Skeletal muscle tissue (tissue), 4 donors: ENCODE results near the gene GPR82. TPM values are rescaled to one million over a fixed set of nuclear protein-coding genes. Genes with fewer than 3 reads are reported as not detected.
A peak's percentile ranks its signal among the peaks of the same experiment; 100 is the strongest.
"Not testable (repeated sequence)": the region's sequence is repeated elsewhere in the genome, so short reads cannot be mapped to it uniquely, and the experiment has no call there.

Source experiments
- H3K27ac ChIP-seq: one replicate; pipeline ENCODE4 v1.7.0; 2013; ENCODE audit warnings: mild to moderate bottlenecking, low read depth, low read length, inconsistent platforms
- H3K27me3 ChIP-seq, 3 donors: one replicate each; pipeline ENCODE4 v1.7.0; 2013; ENCODE audit warnings: low read length in 3 of 3; ENCODE audit not compliant: control insufficient read depth in 3 of 3, insufficient read depth in 3 of 3
- H3K36me3 ChIP-seq, 3 donors: one replicate each; pipeline ENCODE4 v1.7.0; 2013; ENCODE audit warnings: low read length in 3 of 3; ENCODE audit not compliant: control insufficient read depth in 3 of 3, insufficient read depth in 3 of 3
- H3K4me1 ChIP-seq, 3 donors: one replicate each; pipeline ENCODE4 v1.7.0; 2013; ENCODE audit warnings: low read length in 3 of 3, mild to moderate bottlenecking in 3 of 3; ENCODE audit not compliant: control insufficient read depth in 3 of 3, insufficient read depth in 3 of 3
- H3K4me3 ChIP-seq, 3 donors: one replicate each; pipeline ENCODE4 v1.7.0; 2013; ENCODE audit warnings: low read length in 3 of 3
- H3K9ac ChIP-seq, 3 donors: one replicate each; pipeline ENCODE4 v1.7.0; 2013; ENCODE audit warnings: low read length in 3 of 3, mild to moderate bottlenecking in 3 of 3, moderate library complexity in 2 of 3, low read depth in 1 of 3
- H3K9me3 ChIP-seq, 3 donors: one replicate each; pipeline ENCODE4 v1.7.0; 2013; ENCODE audit warnings: low read length in 3 of 3; ENCODE audit not compliant: control insufficient read depth in 3 of 3
- total RNA-seq: library from RNA; depleted of rRNA; stranded (reverse); fragments of >200 nt; gene quantifications from one replicate; pipeline ENCODE4 v1.2.3, GENCODE V29; 2014
- donor health status: Osteomylitis.

The GPR82 gene, protein sequence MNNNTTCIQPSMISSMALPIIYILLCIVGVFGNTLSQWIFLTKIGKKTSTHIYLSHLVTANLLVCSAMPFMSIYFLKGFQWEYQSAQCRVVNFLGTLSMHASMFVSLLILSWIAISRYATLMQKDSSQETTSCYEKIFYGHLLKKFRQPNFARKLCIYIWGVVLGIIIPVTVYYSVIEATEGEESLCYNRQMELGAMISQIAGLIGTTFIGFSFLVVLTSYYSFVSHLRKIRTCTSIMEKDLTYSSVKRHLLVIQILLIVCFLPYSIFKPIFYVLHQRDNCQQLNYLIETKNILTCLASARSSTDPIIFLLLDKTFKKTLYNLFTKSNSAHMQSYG
- not detected for total RNA-seq

DNA sequence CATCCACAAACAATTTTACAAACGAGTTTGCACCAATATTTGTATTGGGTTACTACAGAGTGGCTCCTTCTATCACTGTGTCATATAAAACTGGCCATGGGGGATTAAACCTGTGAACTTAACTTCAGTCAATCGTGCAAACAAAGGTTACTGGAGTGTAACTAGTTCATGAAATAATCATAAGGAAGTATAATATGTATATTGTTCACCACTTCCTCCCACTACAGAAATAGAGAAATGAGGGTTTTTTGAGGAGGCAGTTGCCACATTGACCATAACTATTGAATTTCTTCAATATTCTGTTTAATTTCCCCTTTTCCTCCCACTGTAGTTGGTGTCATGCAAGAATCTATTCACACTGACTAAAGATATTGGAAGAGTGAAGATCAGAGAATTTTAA lies at the start of gene GPR82:
TSS of gene GPR82 (plus strand) at position 356 of the 400 bp plus-strand sequence. CDS start 2,846 bp downstream, outside the sequence.
- H3K27me3 ChIP-seq: no peaks in the 10 kb centered on the region
- H3K36me3 ChIP-seq: no peaks in the 10 kb centered on the region
- H3K4me1 ChIP-seq: no peaks in the 10 kb centered on the region
- H3K9ac ChIP-seq: no peak within 1 kb of the TSS
- no peaks in the 10 kb centered on the region for H3K9me3 ChIP-seq
- H3K4me3 ChIP-seq: no peak within 1 kb of the TSS
- H3K27ac ChIP-seq: no peak within 1 kb of the TSS

DNA sequence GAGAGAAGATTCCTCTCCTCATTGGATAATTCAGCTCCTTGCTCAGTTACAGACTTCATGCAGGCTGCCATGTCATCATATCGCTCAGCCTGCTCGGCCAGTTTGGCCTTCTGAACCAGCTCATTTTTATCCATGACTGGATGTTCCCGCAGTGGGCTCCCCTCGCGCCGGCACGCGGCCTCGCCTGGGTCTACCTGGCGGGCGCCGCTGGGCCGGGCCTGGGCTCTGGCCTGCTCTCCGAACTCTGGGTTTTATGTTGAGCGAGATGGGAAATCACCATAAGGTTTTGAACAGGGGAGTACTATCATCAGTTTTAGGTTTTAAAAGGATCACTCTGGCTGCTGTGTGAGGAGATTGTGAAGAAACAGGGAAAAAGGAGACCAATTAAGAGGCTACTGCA lies 47.6 kb upstream of the GPR82 start:
- not testable (repeated sequence) for H3K4me1 ChIP-seq, H3K27ac ChIP-seq, H3K27me3 ChIP-seq, H3K9ac ChIP-seq, H3K9me3 ChIP-seq, H3K4me3 ChIP-seq, H3K36me3 ChIP-seq

DNA sequence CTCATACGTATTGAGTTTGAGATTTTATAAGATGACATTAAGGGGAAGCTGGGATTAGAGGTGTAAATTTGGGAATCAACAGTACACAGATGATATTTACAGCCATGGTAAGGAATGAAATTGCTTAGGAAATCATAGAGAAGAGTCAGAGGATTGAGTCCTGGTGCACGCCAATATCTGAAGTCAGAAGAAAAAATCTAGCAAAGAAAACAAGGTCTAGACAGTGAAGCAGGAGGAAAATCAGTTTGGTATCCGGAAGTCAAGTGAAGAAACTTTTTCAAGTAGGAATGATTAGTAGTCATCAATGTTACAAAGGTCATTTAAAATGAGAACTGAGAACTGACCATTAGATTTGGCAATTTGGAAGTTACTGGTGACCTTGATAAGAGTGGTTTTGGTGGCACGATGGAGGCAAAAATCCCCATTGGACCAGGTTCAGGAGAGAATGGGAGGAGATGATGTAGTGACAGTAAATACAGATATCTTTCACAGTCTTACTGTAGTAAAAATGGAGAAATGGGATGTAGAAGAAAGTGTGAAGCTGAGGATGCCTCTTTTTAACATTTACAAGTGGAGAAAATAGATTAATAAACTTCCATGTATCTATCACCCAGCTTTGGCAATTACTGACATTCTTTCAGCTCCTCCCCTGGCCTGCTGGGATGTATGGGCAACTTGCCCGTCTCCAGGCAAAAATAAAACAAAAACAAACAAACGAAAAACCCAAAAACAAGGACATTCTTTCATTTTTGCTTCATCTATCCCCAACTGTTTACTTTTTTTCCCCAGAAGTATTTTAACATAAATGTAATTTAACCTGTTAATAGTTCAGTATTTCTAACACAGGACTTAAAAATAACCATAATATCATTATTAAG lies 46.6 kb upstream of the GPR82 start:
- H3K4me1 ChIP-seq: no peaks in the 10 kb centered on the region
- H3K9ac ChIP-seq: no peak overlapping the region
- H3K9me3 ChIP-seq: no peaks in the 10 kb centered on the region
- H3K27ac ChIP-seq: no peak overlapping the region
- H3K27me3 ChIP-seq: no peaks in the 10 kb centered on the region
- no peaks in the 10 kb centered on the region for H3K36me3 ChIP-seq
- no peak overlapping the region for H3K4me3 ChIP-seq

DNA sequence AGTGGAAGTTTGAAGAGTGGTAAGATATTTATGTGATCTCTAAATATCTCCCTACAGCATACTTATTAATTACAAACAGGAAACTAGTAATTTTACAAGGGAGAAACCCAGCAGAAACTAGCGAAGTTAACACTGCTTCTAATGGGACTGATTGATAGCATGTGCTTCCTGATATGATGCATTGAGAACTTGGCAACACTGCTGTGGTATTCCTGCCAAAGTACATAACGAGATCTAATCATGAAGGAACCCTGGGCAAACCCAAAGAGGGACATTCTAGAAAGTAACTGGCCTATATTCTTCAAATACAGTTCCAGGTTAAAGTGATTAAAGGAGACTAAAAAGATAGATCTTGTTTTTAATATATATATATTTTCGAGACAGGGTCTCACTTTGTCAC lies 39.8 kb upstream of the GPR82 start:
- H3K27me3 ChIP-seq: no peaks in the 10 kb centered on the region
- no peaks in the 10 kb centered on the region for H3K4me1 ChIP-seq
- H3K4me3 ChIP-seq: no peak overlapping the region
- H3K9me3 ChIP-seq: no peaks in the 10 kb centered on the region
- no peak overlapping the region for H3K27ac ChIP-seq
- H3K36me3 ChIP-seq: no peaks in the 10 kb centered on the region
- H3K9ac ChIP-seq: no peak overlapping the region

DNA sequence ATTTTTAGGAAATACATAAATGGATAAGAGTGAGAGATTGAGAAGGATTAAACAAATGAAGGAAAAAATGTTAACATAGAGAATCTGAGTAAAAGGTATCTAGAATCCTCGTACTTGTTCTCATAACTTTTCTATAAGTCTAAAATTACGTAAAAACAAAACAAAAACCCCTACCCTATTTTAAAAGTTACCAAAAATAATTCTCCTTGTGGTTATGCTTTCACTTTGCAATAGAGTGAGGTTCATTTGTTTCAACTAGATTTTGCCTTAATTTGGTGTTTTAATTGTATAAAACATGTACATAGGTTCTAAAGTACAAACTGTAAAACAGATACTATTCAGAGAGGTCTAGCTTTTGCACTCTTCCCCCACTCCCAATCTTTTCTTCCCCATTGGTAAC lies 39.0 kb upstream of the GPR82 start:
- no peaks in the 10 kb centered on the region for H3K27me3 ChIP-seq
- H3K27ac ChIP-seq: no peak overlapping the region
- no peaks in the 10 kb centered on the region for H3K4me1 ChIP-seq
- H3K4me3 ChIP-seq: no peak overlapping the region
- H3K36me3 ChIP-seq: no peaks in the 10 kb centered on the region
- no peaks in the 10 kb centered on the region for H3K9me3 ChIP-seq
- H3K9ac ChIP-seq: no peak overlapping the region

DNA sequence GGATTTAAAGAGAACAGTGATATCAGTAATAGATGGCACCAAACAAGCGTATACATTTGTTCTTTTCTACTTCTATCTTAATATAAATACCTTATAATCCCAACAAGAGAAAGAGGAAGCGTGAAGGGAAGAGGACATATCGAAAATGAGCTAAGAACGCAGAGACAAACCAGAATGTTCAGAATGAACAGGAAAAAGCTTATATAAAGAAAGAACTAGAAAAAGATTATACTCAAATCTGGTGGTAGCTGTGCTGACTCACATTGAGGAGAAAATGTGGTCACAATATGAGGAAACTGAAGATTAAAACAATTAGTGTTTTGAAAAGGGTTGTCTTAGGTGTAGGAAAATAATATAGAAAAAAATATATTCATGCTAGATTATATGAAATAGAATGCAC lies 37.2 kb upstream of the GPR82 start:
- Histone ChIP-seq H3K4me1 (no peaks in the 10 kb centered on the region), H3K27me3 (no peaks in the 10 kb centered on the region), H3K9me3 (no peaks in the 10 kb centered on the region), H3K9ac (no peak overlapping the region), H3K27ac (no peak overlapping the region), H3K36me3 (no peaks in the 10 kb centered on the region), H3K4me3 (no peak overlapping the region)

DNA sequence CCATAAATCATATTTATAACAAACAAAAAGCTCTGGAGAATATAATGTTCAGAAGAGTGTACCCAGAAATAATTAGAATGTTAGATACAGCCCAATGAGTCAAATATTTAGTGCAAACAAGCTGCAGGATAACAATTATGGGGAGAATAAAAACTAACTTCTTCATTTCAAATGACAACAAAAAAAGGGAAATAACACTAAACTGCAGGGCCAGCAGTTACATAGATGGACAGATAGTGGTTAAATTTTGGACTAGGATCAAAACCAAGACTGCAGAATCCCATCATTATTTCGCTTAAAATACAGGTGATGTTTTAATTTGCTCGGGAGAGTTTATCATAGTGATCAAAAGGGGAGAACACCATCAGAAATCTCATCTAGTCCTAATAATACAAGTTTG lies 35.8 kb upstream of the GPR82 start:
- Histone ChIP-seq H3K36me3 (no peaks in the 10 kb centered on the region), H3K4me1 (no peaks in the 10 kb centered on the region), H3K27me3 (no peaks in the 10 kb centered on the region), H3K9ac (no peak overlapping the region), H3K27ac (no peak overlapping the region), H3K9me3 (no peaks in the 10 kb centered on the region), H3K4me3 (no peak overlapping the region)

DNA sequence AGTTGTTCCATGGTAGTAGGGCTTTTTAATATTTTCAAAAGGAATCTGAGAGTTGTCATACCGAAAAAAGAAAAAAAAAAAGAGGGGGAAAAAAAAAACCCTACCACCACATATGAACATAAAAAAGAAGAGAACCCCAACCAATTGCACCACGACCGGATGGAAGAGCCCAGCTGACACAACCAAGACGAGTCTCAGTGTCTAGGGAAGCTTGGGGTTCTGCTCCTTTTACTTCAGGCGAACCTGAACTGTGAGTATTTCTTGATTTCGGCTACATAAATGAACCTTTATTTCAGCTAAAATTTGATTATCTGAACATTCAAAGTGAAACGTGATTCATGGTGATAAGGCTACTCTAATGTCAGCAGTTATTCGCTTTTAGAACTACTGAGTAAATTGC lies 35.1 kb upstream of the GPR82 start, which contains the start of gene GPR34:
TSS of gene GPR34 (plus strand) at position 139 of the 400 bp plus-strand sequence. CDS start 6,661 bp downstream, outside the sequence.
- no peak within 1 kb of the TSS for H3K27ac ChIP-seq
- H3K4me1 ChIP-seq: no peaks in the 10 kb centered on the region

DNA sequence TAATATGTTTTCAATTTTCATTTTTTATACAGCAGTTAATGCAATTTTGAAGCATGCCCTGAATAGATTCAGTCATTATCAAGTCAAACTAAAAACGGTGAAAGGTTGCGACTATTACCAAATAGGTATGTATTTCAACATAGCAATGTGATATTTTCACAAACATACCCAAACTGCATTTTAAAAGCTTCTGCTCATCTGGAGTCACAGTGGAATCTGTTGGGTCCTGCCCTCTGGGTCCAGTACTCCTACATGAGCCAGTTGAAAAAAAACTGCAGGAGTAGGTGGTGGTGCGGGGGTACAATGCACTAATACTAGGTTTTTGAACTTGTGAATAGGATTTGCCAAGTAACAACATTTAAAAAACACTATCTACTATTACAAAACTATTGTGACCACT lies 34.3 kb upstream of the GPR82 start:
- no peaks in the 10 kb centered on the region for H3K9me3 ChIP-seq
- no peaks in the 10 kb centered on the region for H3K4me1 ChIP-seq
- H3K9ac ChIP-seq: no peak overlapping the region
- no peak overlapping the region for H3K4me3 ChIP-seq
- H3K36me3 ChIP-seq: no peaks in the 10 kb centered on the region
- H3K27me3 ChIP-seq: no peaks in the 10 kb centered on the region
- H3K27ac ChIP-seq: no peak overlapping the region

More for the DNA sequence above, 35.1 kb upstream of the GPR82 start, which contains the start of gene GPR34:
- no peaks in the 10 kb centered on the region for H3K9me3 ChIP-seq
- no peak within 1 kb of the TSS for H3K4me3 ChIP-seq
- H3K36me3 ChIP-seq: no peaks in the 10 kb centered on the region
- H3K9ac ChIP-seq: no peak within 1 kb of the TSS
- H3K27me3 ChIP-seq: no peaks in the 10 kb centered on the region

DNA sequence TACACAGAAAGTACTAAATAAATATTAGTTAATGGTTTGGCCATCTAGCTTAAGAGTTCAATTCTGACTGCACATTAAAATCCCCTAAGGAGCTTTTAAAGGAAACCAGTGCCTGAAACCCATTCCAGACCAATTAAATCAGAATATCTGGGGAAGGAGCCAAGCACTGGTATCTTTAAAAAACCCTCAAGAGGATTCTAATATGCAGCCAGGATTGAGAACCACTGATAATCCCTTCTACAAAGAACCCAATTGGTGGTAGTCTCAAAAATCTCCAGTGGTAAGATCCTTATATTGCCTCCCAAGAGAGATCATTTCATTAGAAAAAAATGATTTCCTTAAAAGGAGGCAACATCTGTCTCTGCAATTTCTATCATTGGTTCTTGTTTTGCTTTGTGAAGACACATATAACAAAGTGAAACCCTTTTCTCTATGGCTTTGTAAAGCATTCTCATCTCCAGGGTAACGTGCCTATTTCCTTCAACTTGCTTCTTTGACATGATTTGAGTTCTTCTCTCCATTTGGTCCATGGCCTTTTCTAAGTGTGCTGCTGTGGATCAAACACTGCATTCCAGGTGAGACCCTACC lies 31.7 kb upstream of the GPR82 start:
- peak overlapping the region in 1 of 3 donors; percentile 48 for H3K4me3 ChIP-seq

More for the DNA sequence above, 31.7 kb upstream of the GPR82 start:
- Histone ChIP-seq H3K9ac (no peak overlapping the region), H3K27ac (no peak overlapping the region), H3K27me3 (no peaks in the 10 kb centered on the region), H3K4me1 (no peaks in the 10 kb centered on the region), H3K36me3 (no peaks in the 10 kb centered on the region), H3K9me3 (no peaks in the 10 kb centered on the region)
